HepG2 (cell line): ENCODE results near the gene CELF5. TPM values are rescaled to one million over a fixed set of nuclear protein-coding genes. Genes with fewer than 3 reads are reported as not detected.
A peak's percentile ranks its signal among the peaks of the same experiment; 100 is the strongest.

Source experiments
- ATAC-seq: fragments of 200-7000 bp; cut with Tn5 transposase; 3 replicates; pipeline ENCODE4 v1.9.1; 2020; ENCODE audit warnings: mild to moderate bottlenecking, moderate library complexity
- BruUV-seq: library from RNA; stranded (reverse); fragments of 400-500 nt; replicated peaks from 2 replicates; lab custom pipeline; 2021; lab: Mats Ljungman, UMichigan
- CTCF ChIA-PET: fragments of 300-600 bp; formaldehyde crosslinking; extraction: SDS; loops from one replicate; lab custom pipeline; 2021; ENCODE audit warnings: low total read pairs, inconsistent platforms, low intra/inter-chr PET ratio; lab: Yijun Ruan, JAX
- POLR2A ChIA-PET: fragments of 350-600 bp; sonication (Branson Sonifier 250); formaldehyde crosslinking; loops from one replicate; lab custom pipeline; 2020; ENCODE audit warnings: antibody characterized with exemption, inconsistent platforms; lab: Yijun Ruan, JAX
- DNase-seq: peaks from one replicate; pipeline ENCODE4 v3.0.0-alpha.2; 2015; ENCODE audit warnings: low spot score
- FAIRE-seq: peaks from 3 replicates; lab custom pipeline; 2011; peaks lifted over from hg19 to GRCh38; lab: Jason Lieb, UNC
- H2AFZ ChIP-seq: one replicate; pipeline ENCODE4 v1.6.1; 2011; ENCODE audit warnings: low read length, inconsistent platforms
- H3K27ac ChIP-seq: fragments of 300-600 bp; 3 replicates; pipeline ENCODE4 v1.8.0; 2011; ENCODE audit warnings: mixed run types, mild to moderate bottlenecking, mixed read lengths, low read length, inconsistent platforms; ENCODE audit not compliant: insufficient read depth; ENCODE audit errors: extremely low read length
- H3K27me3 ChIP-seq, 2 experiments: fragments of 200-600 bp in 1 of 2; 2 replicates in 1 of 2; 3 replicates in 1 of 2; pipeline versions ENCODE4 v1.6.0 to v1.8.0; 2011; ENCODE audit warnings: low read length in 2 of 2, mild to moderate bottlenecking in 2 of 2, moderate library complexity in 2 of 2, inconsistent platforms in 1 of 2; ENCODE audit not compliant: insufficient read depth in 2 of 2, control insufficient read depth in 1 of 2
- H3K36me3 ChIP-seq, 2 experiments: fragments of 200-600 bp in 1 of 2; replicated peaks in 1 of 2; 2 replicates in 1 of 2; 3 replicates in 1 of 2; pipeline versions ENCODE4 v1.5.1 to v1.8.0; 2011; ENCODE audit warnings: low read length in 2 of 2, inconsistent platforms in 1 of 2; ENCODE audit not compliant: insufficient read depth in 2 of 2, control insufficient read depth in 1 of 2
- H3K4me1 ChIP-seq: 2 replicates; pipeline ENCODE4 v1.5.1; 2012; ENCODE audit warnings: low read length, inconsistent platforms; ENCODE audit not compliant: insufficient read depth
- H3K4me2 ChIP-seq: 2 replicates; pipeline ENCODE4 v1.6.0; 2011; ENCODE audit warnings: low read depth, low read length, inconsistent platforms
- H3K4me3 ChIP-seq, 3 experiments: fragments of 200-600 bp in 1 of 3; sonication (generic), shearing (Covaris generic) in 1 of 3; replicated peaks in 1 of 3; 2 replicates each; pipeline ENCODE4 v1.5.1; 2011 to 2016; ENCODE audit warnings: low read length in 3 of 3, inconsistent platforms in 2 of 3, low read depth in 2 of 3, mild to moderate bottlenecking in 2 of 3, control low read depth in 1 of 3, mixed read lengths in 1 of 3; ENCODE audit not compliant: insufficient read depth in 1 of 3
- H3K79me2 ChIP-seq: one replicate; pipeline ENCODE4 v1.6.1; 2011; ENCODE audit warnings: low read length, inconsistent platforms; ENCODE audit not compliant: insufficient read depth
- H3K9ac ChIP-seq: 2 replicates; pipeline ENCODE4 v1.6.0; 2011; ENCODE audit warnings: mild to moderate bottlenecking, low read depth, low read length, inconsistent platforms; ENCODE audit not compliant: insufficient read depth
- H3K9me3 ChIP-seq: 2 replicates; pipeline ENCODE4 v1.5.1; 2012; ENCODE audit warnings: mild to moderate bottlenecking, low read length
- H4K20me1 ChIP-seq: 2 replicates; pipeline ENCODE4 v1.6.0; 2011; ENCODE audit warnings: inconsistent platforms, mild to moderate bottlenecking, low read length, moderate library complexity; ENCODE audit not compliant: insufficient read depth
- FIP1L1 ChIP-seq: fragments of 200-400 bp; formaldehyde crosslinking; IDR thresholded peaks from 2 replicates; pipeline ENCODE4 v1.6.1; 2018; ENCODE audit warnings: low read depth, mild to moderate bottlenecking, low read length, moderate library complexity, borderline replicate concordance; ENCODE audit not compliant: insufficient read depth
- GLI4 ChIP-seq: sonication (generic); formaldehyde crosslinking; IDR thresholded peaks from 2 replicates; pipeline ENCODE4 v1.5.1; 2020; ENCODE audit warnings: missing genetic modification reagents, mild to moderate bottlenecking, moderate library complexity, borderline replicate concordance
- KDM4B ChIP-seq: sonication (generic); formaldehyde crosslinking; IDR thresholded peaks from 2 replicates; pipeline ENCODE4 v1.4.0; 2020; ENCODE audit warnings: missing genetic modification reagents
- KDM5B ChIP-seq: sonication (generic); formaldehyde crosslinking; IDR thresholded peaks from 2 replicates; pipeline ENCODE4 v1.4.0; 2020; ENCODE audit warnings: missing genetic modification reagents, mild to moderate bottlenecking, borderline replicate concordance
- KDM6A ChIP-seq: IDR thresholded peaks from 2 replicates; pipeline ENCODE4 v1.6.1; 2016; ENCODE audit warnings: low read depth
- MAFK ChIP-seq, 2 experiments: IDR thresholded peaks in 1 of 2; conservative IDR thresholded peaks in 1 of 2; 2 replicates each; pipeline ENCODE4 v1.6.1; 2011; ENCODE audit warnings: improper control_type of control experiment in 2 of 2, low read length in 2 of 2
- SKI ChIP-seq: fragments of 450-650 bp; IDR thresholded peaks from one replicate; pipeline ENCODE4 v1.6.1; 2018; ENCODE audit warnings: mild to moderate bottlenecking; ENCODE audit not compliant: partially characterized antibody
- ZBTB3 ChIP-seq: sonication (generic); formaldehyde crosslinking; IDR thresholded peaks from 2 replicates; pipeline ENCODE4 v1.4.0; 2020; ENCODE audit warnings: low read depth, mild to moderate bottlenecking, moderate library complexity, missing genetic modification reagents, borderline replicate concordance
- ZNF446 ChIP-seq: sonication (generic); formaldehyde crosslinking; IDR thresholded peaks from 2 replicates; pipeline ENCODE4 v1.5.0; 2020; ENCODE audit warnings: mild to moderate bottlenecking, missing genetic modification reagents
- ZNF570 ChIP-seq: sonication (generic); formaldehyde crosslinking; IDR thresholded peaks from 2 replicates; pipeline ENCODE4 v1.4.0; 2020; ENCODE audit warnings: mild to moderate bottlenecking, missing genetic modification reagents, borderline replicate concordance
- ZNF629 ChIP-seq: sonication (generic); formaldehyde crosslinking; conservative IDR thresholded peaks from 2 replicates; pipeline ENCODE4 v1.5.0; 2020; ENCODE audit warnings: missing genetic modification reagents
- ZNF740 ChIP-seq: sonication (generic); formaldehyde crosslinking; IDR thresholded peaks from 2 replicates; pipeline ENCODE4 v1.4.0; 2020; ENCODE audit warnings: missing genetic modification reagents
- ZNF83 ChIP-seq: sonication (generic); formaldehyde crosslinking; IDR thresholded peaks from 2 replicates; pipeline ENCODE4 v1.4.0; 2020; ENCODE audit warnings: missing genetic modification reagents, mild to moderate bottlenecking, borderline replicate concordance
- WGBS: methylation state at CpG from one replicate; pipeline ENCODE4 v1.1.6; 2017; ENCODE audit warnings: low lambda C conversion rate; 5-methylcytosine and 5-hydroxymethylcytosine counted together
- in situ Hi-C: cut with HindIII; loops from 2 replicates; pipeline ENCODE4 v1.10.0; 2017; ENCODE audit warnings: low pct_unique_long_range_greater_than_20kb; ENCODE audit not compliant: extremely low pct_ligation_motif_present
- intact Hi-C: fragments of 100-400 bp; cut with micrococcal nuclease; formaldehyde crosslinking; loops from one replicate; pipeline ENCODE4 v1.10.0; 2022; ENCODE audit not compliant: unreplicated experiment
- polyA plus RNA-seq, 8 experiments: library from polyadenylated mRNA; depleted of rRNA in 3 of 8; stranded (reverse) in 7 of 8; unstranded in 1 of 8; fragments of >200 nt; fragmentation: Illumina TruSeq in 4 of 8; extraction: Trizol in 4 of 8; gene quantifications; 2 replicates each; pipeline versions ENCODE4 v1.2.1 to v1.2.3, GENCODE V29; 2011 to 2016; ENCODE audit warnings: low read depth in 4 of 8, missing spikeins in 1 of 8, mixed read lengths in 1 of 8; ENCODE audit not compliant: insufficient read depth in 1 of 8
- total RNA-seq, 5 experiments: library from RNA; depleted of rRNA; stranded (reverse); fragments of >200 nt; fragmentation: Illumina TruSeq; extraction: Trizol; gene quantifications; 2 replicates each; pipeline ENCODE4 v1.2.3, GENCODE V29; 2016; ENCODE audit warnings: low read depth in 1 of 5

Gene CELF5
- total and polyA plus RNA-seq, 2 of the 13 experiments (the other 11 are each of a cell fraction or from before 2014, with no cell fraction given) = 0.31 to 0.84 TPM

GRCh38 chr19:3293560-3293959 lies 69.1 kb downstream of the CELF5 start:
- Histone ChIP-seq H3K27me3 (peaks cover 3 to 26% of the 10 kb centered on the region in 2 experiments; a peak in 4 of 5 replicates), H3K4me1 (peaks cover 36% of the 10 kb centered on the region)

DNA sequence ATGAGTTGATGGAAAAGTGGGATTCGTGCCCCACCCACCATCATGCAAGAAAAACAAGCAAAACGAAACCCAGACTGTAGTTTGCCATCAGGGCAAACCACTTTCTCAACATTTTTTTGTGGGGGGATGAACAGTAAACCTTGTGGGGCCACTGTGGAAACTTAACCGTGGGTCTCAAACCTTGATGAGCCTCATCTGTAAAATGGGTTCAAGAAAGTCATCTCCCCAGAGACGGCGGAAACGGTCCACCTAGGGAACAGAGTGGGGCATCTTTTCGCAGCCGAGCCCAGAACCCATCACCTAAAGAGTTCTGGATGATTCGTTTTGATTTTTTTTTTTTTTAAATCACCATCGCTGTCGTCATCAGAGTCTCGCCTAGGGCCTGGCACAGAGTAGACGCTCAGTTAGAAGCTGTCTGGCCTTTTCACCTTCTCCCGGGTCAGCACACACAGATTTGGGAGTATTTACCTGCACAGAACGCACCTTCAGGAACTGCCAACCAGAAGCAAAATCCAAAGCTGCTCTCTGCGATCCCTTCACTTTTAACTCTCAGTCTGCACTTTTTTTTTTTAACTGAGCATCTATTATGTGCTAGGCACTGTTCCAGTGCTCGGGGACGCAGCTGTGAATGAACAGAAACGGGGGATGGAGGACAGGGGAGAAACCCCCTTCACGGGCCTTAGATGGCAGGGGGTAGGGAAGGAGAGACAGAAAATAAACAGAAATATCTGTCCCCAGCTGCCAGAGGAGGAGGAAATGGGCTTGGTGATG lies 69.8 kb downstream of the CELF5 start:
- ChIA-PET CTCF (no interaction called here), POLR2A (no interaction called here)
- Histone ChIP-seq H3K4me2 (no peak overlapping the region), H3K27ac (no peak overlapping the region), H3K36me3 (no peaks in the 10 kb centered on the region), H4K20me1 (no peaks in the 10 kb centered on the region), H2AFZ (no peak overlapping the region), H3K79me2 (no peaks in the 10 kb centered on the region), H3K27me3 (peaks cover 3 to 26% of the 10 kb centered on the region in 2 experiments; a peak in 4 of 5 replicates), H3K9ac (no peak overlapping the region), H3K4me3 (no peak overlapping the region), H3K9me3 (no peaks in the 10 kb centered on the region), H3K4me1 (peaks cover 36% of the 10 kb centered on the region)
- ATAC-seq (no peak), FAIRE-seq (no peak), DNase-seq (no peak)
- WGBS = 42% methylated on average over 20 of the region's 20 CpGs
- BruUV-seq = no TSS peak
- in situ Hi-C loops = no loop called here
- TF ChIP-seq ZNF570 (CRISPR knock-in tag) = no peak
- no peak for TF ChIP-seq MAFK (conservative IDR thresholded peaks at IDR 0.05 in 1 of 2, IDR thresholded peaks at IDR 0.05 in 1 of 2; ENCODE audit: low read length in 2 of 2)
- TF ChIP-seq ZNF740 = no peak
- TF ChIP-seq ZBTB3 = no peak
- TF ChIP-seq ZNF629 (CRISPR knock-in tag) = 0 out of 2 replicates have a peak, but pooled peaks have one; percentile 41
- no peak for TF ChIP-seq KDM6A (CRISPR knock-in tag)
- intact Hi-C loops = no loop called here

More at GRCh38 chr19:3293560-3293959, 69.1 kb downstream of the CELF5 start:
- POLR2A ChIA-PET = no interaction called here
- no peaks in the 10 kb centered on the region for H3K36me3 ChIP-seq
- FAIRE-seq (no peak), DNase-seq (no peak), ATAC-seq (peak; percentile 39)
- WGBS = 47% methylated on average over 5 of the region's 9 CpGs
- in situ Hi-C loops (no loop called here), intact Hi-C loops (no loop called here)
- H3K9me3 ChIP-seq = no peaks in the 10 kb centered on the region
- H4K20me1 ChIP-seq = no peaks in the 10 kb centered on the region
- H3K4me2 ChIP-seq = no peak overlapping the region
- TF ChIP-seq ZNF446 (CRISPR knock-in tag) (no peak), ZNF83 (no peak), SKI (no peak), KDM5B (CRISPR knock-in tag) (no peak), KDM4B (no peak), FIP1L1 (no peak), GLI4 (no peak)
- BruUV-seq = no TSS peak
- CTCF ChIA-PET = no interaction called here
- H2AFZ ChIP-seq = no peak overlapping the region
- H3K79me2 ChIP-seq = no peaks in the 10 kb centered on the region
- H3K4me3 ChIP-seq = no peak overlapping the region
- no peak overlapping the region for H3K9ac ChIP-seq
- H3K27ac ChIP-seq = no peak overlapping the region
